WTC11 (cell line): ENCODE data around the gene SLC25A24. TPM values are rescaled to one million over a fixed set of nuclear protein-coding genes. Genes with fewer than 3 reads are reported as not detected.
A peak's percentile ranks its signal among the peaks of the same experiment; 100 is the strongest.
"Not testable (repeated sequence)": the region's sequence is repeated elsewhere in the genome, so short reads cannot be mapped to it uniquely, and the experiment has no call there.

Experiments
- ATAC-seq: fragments of 200-7000 bp; cut with Tn5 transposase; 2 replicates; pipeline ENCODE4 v1.10.0; 2021; ENCODE audit warnings: mild to moderate bottlenecking, moderate library complexity
- CTCF ChIA-PET: fragments of 300-600 bp; sonication (Branson Sonifier 250); formaldehyde crosslinking; loops from one replicate; lab custom pipeline; 2021; ENCODE audit warnings: antibody characterized with exemption; lab: Charles Lee
- POLR2A ChIA-PET: fragments of 350-600 bp; sonication (Branson Sonifier 250); formaldehyde crosslinking; loops from one replicate; lab custom pipeline; 2021; ENCODE audit warnings: antibody characterized with exemption; lab: Charles Lee
- DNase-seq: peaks from one replicate; pipeline ENCODE4 v3.0.0; 2021; ENCODE audit warnings: low spot score
- H3K27ac Mint-ChIP-seq: 2 replicates; pipeline ENCODE4 v1.8.0; 2021; ENCODE audit warnings: mixed read lengths
- H3K27me3 Mint-ChIP-seq: 2 replicates; pipeline ENCODE4 v1.8.0; 2021; ENCODE audit warnings: low read depth, mild to moderate bottlenecking, moderate library complexity, mixed read lengths
- H3K36me3 Mint-ChIP-seq: 2 replicates; pipeline ENCODE4 v1.8.0; 2021; ENCODE audit warnings: mixed read lengths
- H3K4me1 Mint-ChIP-seq: 2 replicates; pipeline ENCODE4 v1.8.0; 2022; ENCODE audit warnings: mixed read lengths
- H3K4me3 Mint-ChIP-seq: 2 replicates; pipeline ENCODE4 v1.8.0; 2021; ENCODE audit warnings: mild to moderate bottlenecking, moderate library complexity, mixed read lengths
- H3K9me3 Mint-ChIP-seq: 2 replicates; pipeline ENCODE4 v1.8.0; 2021; ENCODE audit warnings: mixed read lengths
- AFF4 ChIP-seq: sonication (generic); formaldehyde crosslinking; IDR thresholded peaks from 2 replicates; pipeline ENCODE4 v1.8.1; 2023; ENCODE audit warnings: mild to moderate bottlenecking, missing genetic modification reagents, borderline replicate concordance
- ATF6 ChIP-seq: sonication (generic); formaldehyde crosslinking; IDR thresholded peaks from 2 replicates; pipeline ENCODE4 v1.8.1; 2023; ENCODE audit warnings: mild to moderate bottlenecking, missing genetic modification reagents
- CTCF ChIP-seq: fragments of 200-600 bp; IDR thresholded peaks from 2 replicates; pipeline ENCODE4 v1.8.0; 2022; ENCODE audit warnings: antibody characterized with exemption
- ERG ChIP-seq: fragments of 250-450 bp; sonication (Bioruptor Pico); IDR thresholded peaks from 2 replicates; pipeline ENCODE4 v1.8.0; 2021; ENCODE audit warnings: mild to moderate bottlenecking
- ESRRA ChIP-seq: sonication (generic); formaldehyde crosslinking; IDR thresholded peaks from 2 replicates; pipeline ENCODE4 v1.8.1; 2022; ENCODE audit warnings: mild to moderate bottlenecking, missing genetic modification reagents, borderline replicate concordance
- FOXP1 ChIP-seq: sonication (generic); formaldehyde crosslinking; IDR thresholded peaks from 2 replicates; pipeline ENCODE4 v1.8.0; 2022; ENCODE audit warnings: missing genetic modification reagents, mild to moderate bottlenecking, moderate library complexity, borderline replicate concordance
- HMGA2 ChIP-seq: fragments of 250-450 bp; sonication (Bioruptor Pico); IDR thresholded peaks from 2 replicates; pipeline ENCODE4 v1.4.0; 2021; ENCODE audit warnings: mild to moderate bottlenecking, moderate library complexity
- JAZF1 ChIP-seq: fragments of 250-450 bp; sonication (Bioruptor Pico); IDR thresholded peaks from 2 replicates; pipeline ENCODE4 v1.9.0; 2021; ENCODE audit warnings: moderate library complexity, mild to moderate bottlenecking, inconsistent platforms
- NR3C1 ChIP-seq: sonication (generic); formaldehyde crosslinking; conservative IDR thresholded peaks from 2 replicates; pipeline ENCODE4 v1.8.1; 2023; ENCODE audit warnings: low read depth, mild to moderate bottlenecking, missing genetic modification reagents
- SOX15 ChIP-seq: fragments of 250-450 bp; sonication (Bioruptor Pico); IDR thresholded peaks from 2 replicates; pipeline ENCODE4 v1.9.0; 2021; ENCODE audit warnings: mild to moderate bottlenecking
- SP1 ChIP-seq: sonication (generic); formaldehyde crosslinking; conservative IDR thresholded peaks from 2 replicates; pipeline ENCODE4 v1.8.1; 2022; ENCODE audit warnings: missing genetic modification reagents
- TEAD4 ChIP-seq: sonication (generic); formaldehyde crosslinking; IDR thresholded peaks from 2 replicates; pipeline ENCODE4 v1.8.0; 2022; ENCODE audit warnings: mild to moderate bottlenecking, missing genetic modification reagents
- USF1 ChIP-seq: sonication (generic); formaldehyde crosslinking; IDR thresholded peaks from 2 replicates; pipeline ENCODE4 v1.8.0; 2022; ENCODE audit warnings: mild to moderate bottlenecking, missing genetic modification reagents
- ZBTB21 ChIP-seq: sonication (generic); formaldehyde crosslinking; IDR thresholded peaks from 2 replicates; pipeline ENCODE4 v1.8.1; 2023; ENCODE audit warnings: mild to moderate bottlenecking, missing genetic modification reagents, borderline replicate concordance
- ZNF263 ChIP-seq: sonication (generic); formaldehyde crosslinking; IDR thresholded peaks from 2 replicates; pipeline ENCODE4 v1.8.1; 2022; ENCODE audit warnings: low read depth, mild to moderate bottlenecking, moderate library complexity, missing genetic modification reagents
- ZNF416 ChIP-seq: fragments of 250-450 bp; sonication (Bioruptor Pico); IDR thresholded peaks from 2 replicates; pipeline ENCODE4 v1.9.0; 2021; ENCODE audit warnings: mild to moderate bottlenecking, inconsistent platforms
- total RNA-seq: library from RNA; stranded (reverse); gene quantifications from 3 replicates; pipeline ENCODE4 v1.2.3, GENCODE V29; 2021

The SLC25A24 gene
- total RNA-seq, 1 experiment from 2014 or later: 39.1 TPM

- H3K27ac Mint-ChIP-seq, H3K4me3 Mint-ChIP-seq, H3K36me3 Mint-ChIP-seq, H3K4me1 Mint-ChIP-seq, DNase-seq, H3K9me3 Mint-ChIP-seq, POLR2A ChIA-PET, H3K27me3 Mint-ChIP-seq: not testable (repeated sequence)
- CTCF ChIA-PET: interaction anchor here (0.6 to 1.0 kb wide), 3 partner anchors 13 to 113 kb away, joined by 4 to 5 read pairs (median 4); partner anchors contain the start of gene SLC25A24
- peak; percentile 37; the same call in 1 of the 2 replicates for TF ChIP-seq CTCF
- ATAC-seq: peak; percentile 51
Observed at GRCh38 chr1:108214641-108215465, 14.7 kb upstream of the SLC25A24 start.

- H3K27me3 Mint-ChIP-seq: peaks cover 8% of the 10 kb centered on the region
- no peak overlapping the region for H3K4me3 Mint-ChIP-seq
- no peak for ATAC-seq
- H3K9me3 Mint-ChIP-seq: peaks cover 8% of the 10 kb centered on the region
- ChIA-PET POLR2A (no interaction called here), CTCF (interaction anchor here (1.9 kb wide), 1 partner anchor 117 kb away, joined by 4 read pairs; no protein-coding TSS in a partner anchor)
- peaks cover 2% of the 10 kb centered on the region; the same call in 1 of the 2 replicates for H3K36me3 Mint-ChIP-seq
- TF ChIP-seq ERG (CRISPR knock-in tag) (no peak), ZBTB21 (CRISPR knock-in tag) (no peak), ESRRA (CRISPR knock-in tag) (no peak), SOX15 (CRISPR knock-in tag) (no peak), ZNF263 (CRISPR knock-in tag) (no peak), CTCF (no peak), ZNF416 (CRISPR knock-in tag) (no peak)
- H3K27ac Mint-ChIP-seq: no peak overlapping the region
- H3K4me1 Mint-ChIP-seq: peaks cover 15% of the 10 kb centered on the region
- DNase-seq: no peak
Observed at GRCh38 chr1:108211014-108211413, 10.9 kb upstream of the SLC25A24 start.

- H3K27ac Mint-ChIP-seq: no peak overlapping the region
- peaks cover 13% of the 10 kb centered on the region for H3K9me3 Mint-ChIP-seq
- DNase-seq (no peak), ATAC-seq (peak; percentile 55)
- H3K4me3 Mint-ChIP-seq: no peak overlapping the region
- peaks cover 15% of the 10 kb centered on the region for H3K4me1 Mint-ChIP-seq
- ChIA-PET CTCF (interaction anchor here (0.9 to 1.9 kb wide), 3 partner anchors 9 to 427 kb away, joined by 3 to 4 read pairs (median 4); no protein-coding TSS in a partner anchor), POLR2A (no interaction called here)
- peaks cover 8% of the 10 kb centered on the region for H3K27me3 Mint-ChIP-seq
- H3K36me3 Mint-ChIP-seq: peaks cover 2% of the 10 kb centered on the region; the same call in 1 of the 2 replicates
- no peak for TF ChIP-seq TEAD4
- no peak for TF ChIP-seq ATF6 (CRISPR knock-in tag)
- TF ChIP-seq ZNF416 (CRISPR knock-in tag): no peak
- TF ChIP-seq SP1 (CRISPR knock-in tag): no peak
- no peak for TF ChIP-seq FOXP1 (CRISPR knock-in tag)
- TF ChIP-seq AFF4: no peak
- no peak for TF ChIP-seq HMGA2
- no peak for TF ChIP-seq NR3C1 (CRISPR knock-in tag)
- no peak for TF ChIP-seq JAZF1
- TF ChIP-seq USF1 (CRISPR knock-in tag): no peak
Observed at GRCh38 chr1:108209456-108210108, 9.4 kb upstream of the SLC25A24 start.
